Brain pericyte (primary cell): Measurements from ENCODE around the gene GRIK3.

Experiments
- DNase-seq: peaks from one replicate; pipeline ENCODE4 v3.0.0-alpha.2; 2012; ENCODE audit warnings: low read depth, low spot score

The GRIK3 gene

GRCh38 chr1:36831186-36831810 is 203.0 kb downstream of the GRIK3 start:
- DNase-seq, result no peak

GRCh38 chr1:36829961-36830360 is 204.4 kb downstream of the GRIK3 start:
- DNase-seq, result no peak

GRCh38 chr1:36829066-36829465 is 205.2 kb downstream of the GRIK3 start:
- no peak for DNase-seq

DNA sequence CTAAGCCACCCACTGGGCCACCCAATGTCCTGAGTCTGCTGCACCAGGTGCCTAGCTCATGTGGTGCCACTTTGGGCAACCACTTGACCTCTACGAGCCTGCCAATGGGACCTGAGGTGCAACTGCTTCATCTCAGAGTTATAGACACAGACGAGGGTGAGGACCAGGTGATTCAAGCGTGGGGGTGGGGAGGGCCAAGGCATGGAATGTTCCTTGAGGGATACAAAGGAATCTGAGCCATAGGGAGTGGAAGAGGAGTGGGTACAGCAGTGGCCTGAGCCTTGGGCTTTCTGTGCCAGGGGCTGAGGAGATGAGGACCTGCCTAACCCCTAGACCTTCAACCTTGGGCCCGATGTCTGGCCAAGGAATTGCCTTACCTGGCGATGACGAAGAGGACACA is 209.1 kb downstream of the GRIK3 start:
- no peak for DNase-seq

DNA sequence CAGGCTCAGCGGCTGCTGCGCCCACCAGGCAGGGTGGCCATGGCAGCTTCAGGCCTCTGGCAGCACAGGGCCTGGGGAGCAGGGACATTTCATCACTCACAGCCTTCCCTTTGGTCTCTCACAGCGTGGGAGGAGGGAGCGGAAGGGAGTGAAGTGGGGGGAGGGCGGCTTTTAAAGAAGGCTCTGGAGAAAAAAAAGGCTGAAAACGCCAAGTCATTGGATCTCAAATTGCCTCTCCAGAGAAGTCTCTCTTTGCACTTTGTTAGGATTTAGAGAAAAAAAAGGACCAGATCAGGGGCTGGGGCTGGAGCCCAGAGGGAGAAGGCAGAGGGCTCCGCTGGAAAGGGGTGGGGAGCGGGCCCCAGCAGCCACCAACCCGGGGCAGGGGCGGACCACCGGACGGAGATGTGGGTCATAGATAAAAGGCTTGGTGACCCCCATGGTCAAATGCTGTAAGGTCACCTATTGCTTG is 209.9 kb downstream of the GRIK3 start:
- DNase-seq, result no peak

- DNase-seq, result no peak
These were observed 211.7 kb downstream of the GRIK3 start for GRCh38 chr1:36822648-36823047.

GRCh38 chr1:36821386-36821785 is 212.9 kb downstream of the GRIK3 start:
- no peak for DNase-seq

GRCh38 chr1:36818771-36819170 is 215.5 kb downstream of the GRIK3 start:
- no peak for DNase-seq

GRCh38 chr1:36816348-36816747 is 218.0 kb downstream of the GRIK3 start:
- DNase-seq, result no peak

- DNase-seq, result no peak
These were observed 219.5 kb downstream of the GRIK3 start for GRCh38 chr1:36814774-36815173.

DNA sequence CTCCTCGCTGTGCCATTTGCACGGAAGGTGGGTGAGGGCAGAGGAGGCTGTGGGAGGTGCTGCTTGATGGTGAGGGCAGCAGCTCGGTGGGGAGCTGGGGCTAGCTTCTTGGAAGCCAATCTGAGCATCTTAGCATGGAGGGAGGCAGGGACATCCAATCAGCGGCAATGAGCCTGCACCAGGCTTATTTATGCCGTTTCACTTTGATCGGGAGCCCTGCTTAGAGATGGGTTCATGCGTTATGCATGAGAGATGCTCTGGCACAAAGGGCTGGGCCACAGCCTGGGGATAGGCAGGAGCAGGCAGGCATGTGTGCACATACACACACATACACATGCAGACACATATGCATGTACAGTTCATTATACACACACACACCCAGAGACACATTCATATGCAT is 220.2 kb downstream of the GRIK3 start:
- DNase-seq, result no peak

GRCh38 chr1:36807262-36807661 is 227.1 kb downstream of the GRIK3 start:
- DNase-seq, result no peak

DNA sequence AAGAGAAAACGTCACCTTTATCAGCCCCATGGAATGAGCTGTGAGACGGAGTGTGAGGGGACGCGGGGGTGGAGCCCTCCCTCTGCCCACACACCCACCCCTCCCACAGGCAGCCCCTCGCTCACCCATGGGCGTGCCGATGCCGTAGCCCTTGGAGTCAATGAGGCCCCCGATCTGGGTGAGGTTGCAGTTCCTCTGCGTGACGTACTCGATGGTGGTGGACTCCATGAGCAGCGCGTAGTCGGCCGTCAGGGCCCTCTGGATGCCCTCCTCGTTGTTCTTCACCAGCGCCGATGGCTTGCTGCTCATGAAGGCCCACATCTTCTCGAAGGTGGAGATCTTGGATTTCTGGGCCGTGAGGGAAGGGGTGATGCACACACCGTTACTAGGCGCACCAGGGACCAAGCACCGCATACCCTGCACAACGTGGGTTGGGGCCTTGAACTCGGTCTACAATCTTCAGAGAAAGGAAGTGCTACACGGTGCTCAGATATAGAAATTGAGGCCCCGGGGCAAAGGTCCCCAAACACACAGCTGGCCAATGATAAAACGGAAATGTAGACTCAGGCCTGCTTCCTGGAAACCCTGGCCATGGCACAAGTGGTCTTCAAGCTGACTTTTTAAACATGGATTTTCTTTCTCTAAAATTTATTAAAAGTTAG is 228.2 kb downstream of the GRIK3 start:
- DNase-seq, result no peak

- no peak for DNase-seq
These were observed 229.5 kb downstream of the GRIK3 start for GRCh38 chr1:36804669-36805314.

- DNase-seq, result no peak
These were observed 230.3 kb downstream of the GRIK3 start for GRCh38 chr1:36803868-36804570.

GRCh38 chr1:36802018-36802417 is 232.3 kb downstream of the GRIK3 start:
- DNase-seq, result no peak

- no peak for DNase-seq
These were observed 236.6 kb downstream of the GRIK3 start for GRCh38 chr1:36797761-36798160.

DNA sequence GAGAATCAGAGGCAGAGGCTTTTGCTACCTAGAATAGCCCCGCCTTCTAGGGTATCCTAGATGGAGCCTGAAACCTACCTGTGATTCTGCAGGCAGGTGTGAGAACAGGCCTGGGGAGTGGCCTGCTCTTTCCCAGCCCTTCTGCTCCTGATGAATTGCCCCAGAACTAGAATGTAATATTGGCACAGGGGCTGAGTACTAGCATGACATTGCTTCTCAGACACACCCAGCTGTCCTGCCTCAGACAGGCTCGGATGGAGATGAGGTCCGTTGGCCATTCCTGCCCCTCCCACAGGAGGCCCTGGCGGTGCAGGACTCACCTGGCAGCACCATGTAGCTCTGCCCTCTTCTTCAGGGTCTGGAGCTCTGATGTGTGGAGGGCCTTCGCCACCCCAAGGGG is 237.6 kb downstream of the GRIK3 start:
- DNase-seq, result no peak

- no peak for DNase-seq
These were observed 238.2 kb downstream of the GRIK3 start for GRCh38 chr1:36796106-36796590.

- no peak for DNase-seq
These were observed 239.9 kb downstream of the GRIK3 start for GRCh38 chr1:36794460-36794859.

- DNase-seq, result no peak
These were observed 240.9 kb downstream of the GRIK3 start for GRCh38 chr1:36793452-36793851.

- no peak for DNase-seq
These were observed 242.0 kb downstream of the GRIK3 start for GRCh38 chr1:36792292-36792691.
